CD14-positive monocyte (primary cell): ENCODE results near the gene GRIN1. TPM values are rescaled to one million over a fixed set of nuclear protein-coding genes. Genes with fewer than 3 reads are reported as not detected.

Source experiments
- DNase-seq, 3 donors: peaks; one replicate each; pipeline ENCODE4 v3.0.0-alpha.2; 2011 to 2022
- H2AFZ ChIP-seq: 2 replicates; pipeline ENCODE4 v1.6.0; 2012; ENCODE audit warnings: mild to moderate bottlenecking, low read depth, low read length, inconsistent platforms; ENCODE audit not compliant: insufficient read depth, poor library complexity, severe bottlenecking
- H3K27ac ChIP-seq, 2 donors: 1 replicate in 1 of 2; 2 replicates in 1 of 2; pipeline ENCODE4 v1.5.1; 2012 to 2013; ENCODE audit warnings: low read length in 2 of 2, control low read depth in 1 of 2, inconsistent platforms in 1 of 2, low read depth in 1 of 2, mild to moderate bottlenecking in 1 of 2
- H3K27me3 ChIP-seq, 2 donors: one replicate each; pipeline versions ENCODE4 v1.6.0 to v1.6.1; 2011 to 2013; ENCODE audit warnings: low read length in 2 of 2; ENCODE audit not compliant: control insufficient read depth in 2 of 2, insufficient read depth in 2 of 2
- H3K36me3 ChIP-seq, 2 donors: replicated peaks in 1 of 2; 1 replicate in 1 of 2; 2 replicates in 1 of 2; pipeline versions ENCODE4 v1.5.1 to v1.6.1; 2012 to 2013; ENCODE audit warnings: low read length in 2 of 2, control low read depth in 1 of 2, inconsistent platforms in 1 of 2, mild to moderate bottlenecking in 1 of 2; ENCODE audit not compliant: insufficient read depth in 2 of 2, control insufficient read depth in 1 of 2
- H3K4me1 ChIP-seq, 2 donors: 1 replicate in 1 of 2; 2 replicates in 1 of 2; pipeline versions ENCODE4 v1.5.1 to v1.6.1; 2012 to 2013; ENCODE audit warnings: low read length in 2 of 2, control low read depth in 1 of 2, inconsistent platforms in 1 of 2, mild to moderate bottlenecking in 1 of 2, moderate library complexity in 1 of 2; ENCODE audit not compliant: insufficient read depth in 2 of 2, control insufficient read depth in 1 of 2
- H3K4me2 ChIP-seq: replicated peaks from 2 replicates; pipeline ENCODE3; 2012; ENCODE audit warnings: low read length, moderate library complexity, mild to moderate bottlenecking; ENCODE audit not compliant: poor library complexity, severe bottlenecking; ENCODE audit errors: extremely low read depth
- H3K4me3 ChIP-seq, 3 experiments: fragments of 200-600 bp in 1 of 3; sonication (generic) in 1 of 3; replicated peaks in 1 of 3; 1 replicate in 2 of 3; 2 replicates in 1 of 3; pipeline ENCODE4 v1.5.1; 2011 to 2013; ENCODE audit warnings: low read length in 3 of 3, mild to moderate bottlenecking in 3 of 3, control low read depth in 2 of 3, low read depth in 2 of 3, inconsistent platforms in 1 of 3, moderate library complexity in 1 of 3
- H3K79me2 ChIP-seq: 2 replicates; pipeline ENCODE4 v1.6.0; 2012; ENCODE audit warnings: mild to moderate bottlenecking, control low read depth, inconsistent platforms, low read length, moderate library complexity; ENCODE audit not compliant: insufficient read depth
- H3K9ac ChIP-seq: 2 replicates; pipeline ENCODE4 v1.6.0; 2017; ENCODE audit warnings: low read length, mild to moderate bottlenecking; ENCODE audit not compliant: insufficient read depth, poor library complexity, severe bottlenecking
- H3K9me3 ChIP-seq, 2 donors: replicated peaks in 1 of 2; 1 replicate in 1 of 2; 2 replicates in 1 of 2; pipeline versions ENCODE4 v1.5.1 to v1.6.1; 2012 to 2013; ENCODE audit warnings: low read length in 2 of 2, control low read depth in 1 of 2; ENCODE audit not compliant: control insufficient read depth in 1 of 2, insufficient read depth in 1 of 2
- H4K20me1 ChIP-seq: 2 replicates; pipeline ENCODE4 v1.6.0; 2012; ENCODE audit warnings: mild to moderate bottlenecking, low read length, control low read depth, moderate library complexity; ENCODE audit not compliant: insufficient read depth
- H3K27ac Mint-ChIP-seq, 7 donors: one replicate each; pipeline ENCODE4 v1.8.0; 2020; ENCODE audit warnings: mild to moderate bottlenecking in 7 of 7, mixed read lengths in 7 of 7, moderate library complexity in 6 of 7, inconsistent platforms in 2 of 7
- H3K27me3 Mint-ChIP-seq, 3 donors: one replicate each; pipeline ENCODE4 v1.8.0; 2021 to 2022; ENCODE audit warnings: low read depth in 3 of 3, mild to moderate bottlenecking in 3 of 3, mixed read lengths in 3 of 3, moderate library complexity in 3 of 3, inconsistent platforms in 1 of 3
- H3K36me3 Mint-ChIP-seq, 2 donors: one replicate each; pipeline ENCODE4 v1.8.0; 2020; ENCODE audit warnings: mixed read lengths in 2 of 2, inconsistent platforms in 1 of 2, mild to moderate bottlenecking in 1 of 2
- H3K4me1 Mint-ChIP-seq: one replicate; pipeline ENCODE4 v1.8.0; 2020; ENCODE audit warnings: mild to moderate bottlenecking, mixed read lengths
- H3K4me3 Mint-ChIP-seq, 2 donors: one replicate each; pipeline ENCODE4 v1.8.0; 2020; ENCODE audit warnings: mild to moderate bottlenecking in 2 of 2, mixed read lengths in 2 of 2, moderate library complexity in 1 of 2
- H3K9me3 Mint-ChIP-seq, 7 donors: one replicate each; pipeline ENCODE4 v1.8.0; 2020 to 2022; ENCODE audit warnings: mixed read lengths in 7 of 7, mild to moderate bottlenecking in 6 of 7, moderate library complexity in 6 of 7, inconsistent platforms in 2 of 7
- WGBS: methylation state at CpG from one replicate; pipeline ENCODE4 v1.1.5; 2013; ENCODE audit warnings: missing lambda C conversion rate; ENCODE audit not compliant: insufficient coverage; 5-methylcytosine and 5-hydroxymethylcytosine counted together
- intact Hi-C, 2 donors: fragments of 100-400 bp; cut with micrococcal nuclease; formaldehyde crosslinking; loops; one replicate each; pipeline versions ENCODE4 v1.15.0 to v1.15.1; 2023
- polyA plus RNA-seq, 3 donors: library from polyadenylated mRNA; depleted of rRNA in 1 of 3; unstranded in 2 of 3; stranded (reverse) in 1 of 3; fragments of 300-500 nt in 2 of 3; fragments of >200 nt in 1 of 3; fragmentation: Illumina TruSeq in 2 of 3; gene quantifications; 1 replicate in 2 of 3; 2 replicates in 1 of 3; pipeline ENCODE4 v1.2.3, GENCODE V29; 2012 to 2021
- TF ChIP-seq, protein P1 (sequence below): fragments of 200-600 bp; IDR thresholded peaks from one replicate; pipeline ENCODE4 v1.8.0; 2022; ENCODE audit warnings: antibody characterized with exemption, mild to moderate bottlenecking

GRIN1 gene
- polyA plus RNA-seq, 3 donors = not detected

DNA sequence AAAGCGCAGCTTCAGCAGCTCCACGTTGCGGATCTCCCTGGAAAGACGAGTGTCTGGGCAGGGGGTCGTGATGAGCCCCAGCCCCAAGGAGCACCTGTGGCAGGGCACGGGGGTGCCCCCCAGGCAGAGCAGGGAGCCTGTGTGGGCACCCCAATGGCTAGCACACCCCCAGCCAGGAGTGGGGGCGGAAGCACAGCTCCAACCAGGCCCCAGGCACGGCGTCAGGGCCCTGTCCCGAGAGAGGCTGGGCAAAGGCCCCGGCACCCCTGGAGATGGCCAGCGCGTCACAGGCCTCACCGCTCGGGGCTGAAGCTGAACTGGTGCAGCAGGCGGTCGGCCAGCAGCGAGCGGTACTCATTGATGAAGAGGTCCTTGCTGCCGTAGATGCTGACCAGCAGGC, 41.5 kb downstream of the GRIN1 start:
- Histone ChIP-seq H4K20me1 (no peaks in the 10 kb centered on the region), H3K27ac (no peak overlapping the region), H3K27me3 (peaks cover 0 to 4% of the 10 kb centered on the region in 2 donors), H2AFZ (no peak overlapping the region), H3K4me3 (no peak overlapping the region), H3K9ac (no peak overlapping the region), H3K9me3 (no peaks in the 10 kb centered on the region), H3K4me2 (no peak overlapping the region), H3K36me3 (peaks cover 78 to 83% of the 10 kb centered on the region in 2 donors), H3K79me2 (peaks cover under 1% of the 10 kb centered on the region), H3K4me1 (no peaks in the 10 kb centered on the region)
- TF ChIP-seq, protein P1, sequence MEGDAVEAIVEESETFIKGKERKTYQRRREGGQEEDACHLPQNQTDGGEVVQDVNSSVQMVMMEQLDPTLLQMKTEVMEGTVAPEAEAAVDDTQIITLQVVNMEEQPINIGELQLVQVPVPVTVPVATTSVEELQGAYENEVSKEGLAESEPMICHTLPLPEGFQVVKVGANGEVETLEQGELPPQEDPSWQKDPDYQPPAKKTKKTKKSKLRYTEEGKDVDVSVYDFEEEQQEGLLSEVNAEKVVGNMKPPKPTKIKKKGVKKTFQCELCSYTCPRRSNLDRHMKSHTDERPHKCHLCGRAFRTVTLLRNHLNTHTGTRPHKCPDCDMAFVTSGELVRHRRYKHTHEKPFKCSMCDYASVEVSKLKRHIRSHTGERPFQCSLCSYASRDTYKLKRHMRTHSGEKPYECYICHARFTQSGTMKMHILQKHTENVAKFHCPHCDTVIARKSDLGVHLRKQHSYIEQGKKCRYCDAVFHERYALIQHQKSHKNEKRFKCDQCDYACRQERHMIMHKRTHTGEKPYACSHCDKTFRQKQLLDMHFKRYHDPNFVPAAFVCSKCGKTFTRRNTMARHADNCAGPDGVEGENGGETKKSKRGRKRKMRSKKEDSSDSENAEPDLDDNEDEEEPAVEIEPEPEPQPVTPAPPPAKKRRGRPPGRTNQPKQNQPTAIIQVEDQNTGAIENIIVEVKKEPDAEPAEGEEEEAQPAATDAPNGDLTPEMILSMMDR = no peak
- no peaks in the 10 kb centered on the region for H3K4me1 Mint-ChIP-seq
- no peak overlapping the region for H3K4me3 Mint-ChIP-seq
- no peak for DNase-seq
- no peaks in the 10 kb centered on the region for H3K9me3 Mint-ChIP-seq
- WGBS = over 99% methylated on average over 20 of the region's 20 CpGs
- peaks cover 57 to 77% of the 10 kb centered on the region in 2 donors for H3K36me3 Mint-ChIP-seq
- H3K27me3 Mint-ChIP-seq = peaks cover 0 to 5% (median 1%) of the 10 kb centered on the region in 3 donors
- H3K27ac Mint-ChIP-seq = no peak overlapping the region
- intact Hi-C loops = loop anchor here in 1 of 2 donors (5.0 kb wide), 1 partner anchor 63 kb away; no protein-coding TSS in a partner anchor

GRCh38 chr9:137181680-137182079, 42.7 kb downstream of the GRIN1 start:
- Mint-ChIP-seq H3K4me1 (peaks cover 4% of the 10 kb centered on the region), H3K27ac (no peak overlapping the region), H3K36me3 (peaks cover 64 to 86% of the 10 kb centered on the region in 2 donors), H3K27me3 (peaks cover 0 to 2% (median 1%) of the 10 kb centered on the region in 3 donors), H3K9me3 (no peaks in the 10 kb centered on the region), H3K4me3 (no peak overlapping the region)
- Histone ChIP-seq H3K4me3 (no peak overlapping the region), H3K79me2 (peaks cover 11% of the 10 kb centered on the region), H3K27me3 (no peaks in the 10 kb centered on the region), H3K4me1 (peaks cover 1 to 7% of the 10 kb centered on the region in 2 donors), H3K36me3 (peaks cover 87 to 95% of the 10 kb centered on the region in 2 donors), H3K9ac (no peak overlapping the region), H3K27ac (no peak overlapping the region), H4K20me1 (no peaks in the 10 kb centered on the region), H3K4me2 (no peak overlapping the region), H2AFZ (no peak overlapping the region), H3K9me3 (no peaks in the 10 kb centered on the region)
- 98% methylated on average over 20 of the region's 22 CpGs for WGBS
- intact Hi-C loops = loop anchor here in 1 of 2 donors (5.0 kb wide), 1 partner anchor 64 kb away; no protein-coding TSS in a partner anchor
- TF ChIP-seq, protein P1 = no peak
- DNase-seq = no peak
